Endothelial cell of umbilical vein (primary cell): ENCODE measurements around the gene TFF3. TPM values are rescaled to one million over a fixed set of nuclear protein-coding genes. Genes with fewer than 3 reads are reported as not detected.

Experiments used
- BruUV-seq: library from RNA; stranded (reverse); fragments of 400-500 nt; replicated peaks from 2 replicates; lab custom pipeline; 2021; lab: Mats Ljungman, UMichigan
- CTCF ChIA-PET: fragments of 300-600, 350-600 bp; sonication (Branson Sonifier 250); formaldehyde crosslinking; loops from one replicate; lab custom pipeline; 2021; ENCODE audit warnings: antibody characterized with exemption, inconsistent platforms; lab: Charles Lee
- POLR2A ChIA-PET: fragments of 300-600, 350-600 bp; sonication (Branson Sonifier 250); formaldehyde crosslinking; loops from one replicate; lab custom pipeline; 2021; ENCODE audit warnings: antibody characterized with exemption, inconsistent platforms; lab: Charles Lee
- DNase-seq: peaks from one replicate; pipeline ENCODE4 v3.0.0-alpha.2; 2011; ENCODE audit warnings: low read depth, low spot score
- FAIRE-seq: peaks from 2 replicates; lab custom pipeline; 2011; peaks lifted over from hg19 to GRCh38; lab: Jason Lieb, UNC
- H2AFZ ChIP-seq: 2 replicates; pipeline ENCODE4 v1.6.0; 2012; ENCODE audit warnings: low read depth, low read length, control low read depth, inconsistent platforms
- H3K27ac ChIP-seq: 2 replicates; pipeline ENCODE4 v1.5.1; 2011; ENCODE audit warnings: low read depth, mild to moderate bottlenecking, control low read depth, low read length, moderate library complexity; ENCODE audit not compliant: insufficient read depth
- H3K27me3 ChIP-seq, 2 experiments: 2 replicates each; pipeline versions ENCODE4 v1.6.0 to v1.6.1; 2011; ENCODE audit warnings: low read length in 2 of 2, mixed read lengths in 1 of 2; ENCODE audit not compliant: control insufficient read depth in 2 of 2, insufficient read depth in 2 of 2
- H3K36me3 ChIP-seq, 2 experiments: 2 replicates in 1 of 2; 3 replicates in 1 of 2; pipeline ENCODE4 v1.5.1; 2011; ENCODE audit warnings: low read length in 2 of 2, mild to moderate bottlenecking in 1 of 2, moderate library complexity in 1 of 2; ENCODE audit not compliant: control insufficient read depth in 2 of 2, insufficient read depth in 2 of 2; ENCODE audit errors: extremely low read depth in 1 of 2
- H3K4me1 ChIP-seq: 3 replicates; pipeline ENCODE4 v1.5.1; 2011; ENCODE audit warnings: mild to moderate bottlenecking, low read length; ENCODE audit not compliant: control insufficient read depth, insufficient read depth; ENCODE audit errors: extremely low read depth
- H3K4me2 ChIP-seq: 2 replicates; pipeline ENCODE4 v1.6.1; 2011; ENCODE audit warnings: low read length, control low read depth, mixed read lengths; ENCODE audit not compliant: insufficient read depth
- H3K4me3 ChIP-seq, 3 experiments: fragments of 200-600 bp in 1 of 3; sonication (generic), shearing (Covaris generic) in 1 of 3; replicated peaks in 1 of 3; 2 replicates each; pipeline ENCODE4 v1.5.1; 2011 to 2016; ENCODE audit warnings: control low read depth in 3 of 3, low read length in 3 of 3, mild to moderate bottlenecking in 2 of 3, inconsistent platforms in 1 of 3, low read depth in 1 of 3, moderate library complexity in 1 of 3; ENCODE audit not compliant: insufficient read depth in 1 of 3
- H3K79me2 ChIP-seq: 2 replicates; pipeline ENCODE4 v1.6.0; 2012; ENCODE audit warnings: low read length, inconsistent platforms; ENCODE audit not compliant: control insufficient read depth, insufficient read depth
- H3K9ac ChIP-seq: replicated peaks from 2 replicates; pipeline ENCODE3; 2011; ENCODE audit warnings: low read length, control low read depth; ENCODE audit not compliant: insufficient read depth; ENCODE audit errors: extremely low read depth
- H3K9me1 ChIP-seq: replicated peaks from 3 replicates; pipeline ENCODE4 v1.6.0; 2011; ENCODE audit warnings: mild to moderate bottlenecking, low read length; ENCODE audit not compliant: control insufficient read depth, insufficient read depth; ENCODE audit errors: extremely low read depth
- H3K9me3 ChIP-seq: replicated peaks from 2 replicates; pipeline ENCODE4 v1.5.1; 2012; ENCODE audit warnings: low read length, inconsistent platforms; ENCODE audit not compliant: control insufficient read depth, insufficient read depth
- H4K20me1 ChIP-seq: replicated peaks from 2 replicates; pipeline ENCODE3; 2011; ENCODE audit warnings: mild to moderate bottlenecking, low read length; ENCODE audit not compliant: control insufficient read depth, insufficient read depth; ENCODE audit errors: extremely low read depth
- CTCF ChIP-seq, 2 donors: IDR thresholded peaks; 1 replicate in 1 of 2; 2 replicates in 1 of 2; pipeline ENCODE4 v1.5.1; 2011; ENCODE audit warnings: low read length in 2 of 2, mild to moderate bottlenecking in 2 of 2, moderate library complexity in 2 of 2, control low read depth in 1 of 2, inconsistent platforms in 1 of 2, low read depth in 1 of 2; ENCODE audit not compliant: insufficient read depth in 1 of 2; ENCODE audit errors: extremely low read depth in 1 of 2
- EZH2 ChIP-seq: IDR thresholded peaks from 2 replicates; pipeline ENCODE4 v1.6.1; 2012; ENCODE audit warnings: borderline replicate concordance, low read depth, mild to moderate bottlenecking, moderate library complexity, low read length, inconsistent platforms; ENCODE audit not compliant: severe bottlenecking
- FOS ChIP-seq: IDR thresholded peaks from 2 replicates; pipeline ENCODE4 v1.6.1; 2011; ENCODE audit warnings: mild to moderate bottlenecking, low read length, moderate library complexity, borderline replicate concordance; ENCODE audit not compliant: insufficient read depth
- GATA2 ChIP-seq: IDR thresholded peaks from 2 replicates; pipeline ENCODE4 v1.7.0; 2011; ENCODE audit warnings: low read depth, mild to moderate bottlenecking, moderate library complexity, mixed read lengths, low read length; ENCODE audit not compliant: insufficient read length, insufficient read depth
- JUN ChIP-seq: IDR thresholded peaks from 2 replicates; pipeline ENCODE4 v1.6.1; 2011; ENCODE audit warnings: borderline replicate concordance, low read depth; ENCODE audit not compliant: insufficient read length, insufficient read depth
- MYC ChIP-seq: IDR thresholded peaks from one replicate; pipeline ENCODE4 v1.6.1; 2011; ENCODE audit warnings: mild to moderate bottlenecking, low read depth, low read length
- POLR2A ChIP-seq: IDR thresholded peaks from 2 replicates; pipeline ENCODE4 v1.6.1; 2012; ENCODE audit warnings: low read depth, mild to moderate bottlenecking, control low read depth, low read length
- POLR2AphosphoS5 ChIP-seq: IDR thresholded peaks from 2 replicates; pipeline ENCODE4 v1.6.1; 2012; ENCODE audit warnings: low read depth, mild to moderate bottlenecking, control low read depth, low read length, moderate library complexity; ENCODE audit not compliant: insufficient read depth
- dilution Hi-C: fragments of 300-500 bp; cut with MboI; formaldehyde crosslinking; loops from one replicate; pipeline ENCODE4 v1.15.0; 2019; ENCODE audit warnings: low sequenced_read_pairs; ENCODE audit not compliant: extremely low pct_ligation_motif_present
- intact Hi-C: fragments of 100-400 bp; cut with micrococcal nuclease; formaldehyde crosslinking; loops from one replicate; pipeline ENCODE4 v1.10.0; 2022
- polyA plus RNA-seq, 4 experiments: library from polyadenylated mRNA; depleted of rRNA in 3 of 4; stranded (reverse) in 3 of 4; unstranded in 1 of 4; fragments of >200 nt; gene quantifications; 2 replicates each; pipeline versions ENCODE4 v1.2.1 to v1.2.3, GENCODE V29; 2011 to 2012; ENCODE audit warnings: missing spikeins in 1 of 4
- total RNA-seq: library from RNA; stranded (reverse); gene quantifications from 2 replicates; pipeline ENCODE4 v1.2.3, GENCODE V29; 2021
- TF ChIP-seq, protein P1 (sequence below): IDR thresholded peaks from 2 replicates; pipeline ENCODE4 v1.6.1; 2011; ENCODE audit not compliant: insufficient read depth, insufficient read length

The TFF3 gene
- total and polyA plus RNA-seq, 2 donors (not counting 3 experiments of a cell fraction or from before 2014, with no cell fraction given), result 0.93 to 1.8 TPM

DNA sequence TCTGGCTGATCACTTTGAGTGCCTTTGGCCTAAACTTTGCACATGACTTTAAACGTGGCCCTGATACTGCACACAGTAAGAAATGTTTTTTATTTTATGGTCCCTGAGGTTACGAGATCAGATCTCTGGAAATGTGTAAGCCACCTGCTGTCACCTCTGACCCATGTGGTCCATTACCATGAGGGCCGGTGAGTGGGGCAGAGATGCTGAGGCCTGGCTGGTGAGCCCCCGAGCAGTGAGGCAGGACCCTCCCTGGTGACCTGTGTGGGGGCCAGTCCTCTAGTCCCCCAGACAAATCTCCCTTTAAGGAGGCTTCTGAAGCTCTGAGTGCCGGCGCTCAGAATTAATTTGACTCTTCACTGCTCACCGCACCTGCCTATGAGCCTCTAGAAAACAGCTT, 12.4 kb downstream of the TFF3 start:
- no peaks in the 10 kb centered on the region for H3K9me3 ChIP-seq
- no peak for FAIRE-seq
- no peaks in the 10 kb centered on the region for H3K36me3 ChIP-seq
- H3K4me2 ChIP-seq, result no peak overlapping the region
- BruUV-seq, result no TSS peak
- no peak overlapping the region for H2AFZ ChIP-seq
- no peaks in the 10 kb centered on the region for H3K9me1 ChIP-seq
- no peaks in the 10 kb centered on the region for H4K20me1 ChIP-seq
- DNase-seq, result no peak
- ChIA-PET CTCF (interaction anchor here (1.0 to 2.4 kb wide), 4 partner anchors 8 to 157 kb away, joined by 3 to 18 read pairs (median 4); no protein-coding TSS in a partner anchor), POLR2A (no interaction called here)
- dilution Hi-C loops (no loop called here), intact Hi-C loops (loop anchor here (1.0 to 2.0 kb wide), 2 partner anchors 74 to 157 kb away; no protein-coding TSS in a partner anchor)
- H3K9ac ChIP-seq, result no peak overlapping the region
- no peak overlapping the region for H3K4me3 ChIP-seq
- no peaks in the 10 kb centered on the region for H3K79me2 ChIP-seq
- peaks cover 10% of the 10 kb centered on the region for H3K4me1 ChIP-seq
- H3K27ac ChIP-seq, result no peak overlapping the region
- TF ChIP-seq, protein P1, sequence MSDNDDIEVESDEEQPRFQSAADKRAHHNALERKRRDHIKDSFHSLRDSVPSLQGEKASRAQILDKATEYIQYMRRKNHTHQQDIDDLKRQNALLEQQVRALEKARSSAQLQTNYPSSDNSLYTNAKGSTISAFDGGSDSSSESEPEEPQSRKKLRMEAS, result no peak
- TF ChIP-seq EZH2 (no peak), JUN (no peak), FOS (no peak), MYC (no peak), POLR2AphosphoS5 (no peak)
- H3K27me3 ChIP-seq, result no peaks in the 10 kb centered on the region

DNA sequence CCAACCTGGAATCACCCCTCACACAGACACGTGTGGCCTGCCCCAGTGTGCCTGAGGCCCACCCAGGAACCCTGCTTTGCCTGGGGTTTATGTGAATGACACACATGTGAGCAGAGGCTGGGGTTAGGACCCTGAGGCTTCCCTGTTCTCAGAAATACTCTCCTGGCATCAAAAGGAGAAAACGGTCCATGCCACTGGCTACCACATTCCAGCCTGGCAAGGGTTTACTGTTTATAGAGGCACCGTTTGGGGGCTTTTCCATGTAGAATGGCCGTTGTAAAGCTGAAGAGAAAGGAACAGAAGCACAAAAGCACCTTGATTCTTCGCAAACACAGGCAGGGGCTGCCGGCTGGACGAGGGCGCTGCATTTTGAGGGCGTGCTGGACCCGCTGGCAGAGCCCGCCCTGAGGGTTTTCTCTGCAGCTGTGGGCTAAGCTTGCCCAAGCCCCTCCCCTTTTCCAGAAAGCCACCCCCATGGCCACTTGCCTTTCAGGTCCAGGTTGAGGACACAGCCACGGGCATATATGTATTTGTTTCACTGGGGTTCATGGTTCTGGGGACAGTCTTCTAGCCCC, 13.0 kb downstream of the TFF3 start:
- DNase-seq, result no peak
- no peak overlapping the region for H3K27ac ChIP-seq
- dilution Hi-C loops (no loop called here), intact Hi-C loops (loop anchor here (1.0 to 2.0 kb wide), 2 partner anchors 73 to 157 kb away; no protein-coding TSS in a partner anchor)
- no peaks in the 10 kb centered on the region for H3K9me3 ChIP-seq
- TF ChIP-seq MYC (no peak), EZH2 (no peak), CTCF (IDR thresholded peaks at IDR 0.05; ENCODE audit: extremely low read depth in 1 of 2, insufficient read depth in 1 of 2, low read depth in 1 of 2, low read length in 2 of 2) (no peak), GATA2 (no peak), POLR2AphosphoS5 (no peak), JUN (no peak), POLR2A (no peak), FOS (no peak)
- TF ChIP-seq, protein P1, result no peak
- H3K36me3 ChIP-seq, result no peaks in the 10 kb centered on the region
- H3K4me1 ChIP-seq, result peaks cover 10% of the 10 kb centered on the region
- H3K9ac ChIP-seq, result peak overlapping the region; percentile 13
- no peak overlapping the region for H3K4me3 ChIP-seq
- POLR2A ChIA-PET, result no interaction called here
- no peaks in the 10 kb centered on the region for H3K27me3 ChIP-seq
- CTCF ChIA-PET, result interaction anchor here (1.0 to 2.4 kb wide), 5 partner anchors 8 to 156 kb away, joined by 3 to 18 read pairs (median 3); no protein-coding TSS in a partner anchor
- H4K20me1 ChIP-seq, result no peaks in the 10 kb centered on the region
- H3K9me1 ChIP-seq, result no peaks in the 10 kb centered on the region
- H2AFZ ChIP-seq, result no peak overlapping the region
- no peak for FAIRE-seq
- no peak overlapping the region for H3K4me2 ChIP-seq
- no TSS peak for BruUV-seq
- no peaks in the 10 kb centered on the region for H3K79me2 ChIP-seq
